Activated CD8-positive, alpha-beta T cell treated with anti-CD3 and anti-CD28 coated beads, Interleukin-2, amount 10 ng/mL, durations not matched to agents 7 days and 5 days (primary cell): Measurements from ENCODE around the gene TMEM50A. TPM values are rescaled to one million over a fixed set of nuclear protein-coding genes. Genes with fewer than 3 reads are reported as not detected.
"Not testable (repeated sequence)": the region's sequence is repeated elsewhere in the genome, so short reads cannot be mapped to it uniquely, and the experiment has no call there.

Source experiments
- ATAC-seq: fragments of 150-1000 bp; cut with Tn5 transposase; one replicate; pipeline ENCODE4 v1.10.0; 2021; ENCODE audit warnings: moderate library complexity
- CTCF ChIA-PET: fragments of 350-600 bp; sonication (Branson Sonifier 250); formaldehyde crosslinking; loops from one replicate; lab custom pipeline; 2021; ENCODE audit warnings: antibody characterized with exemption; lab: Charles Lee
- POLR2A ChIA-PET: fragments of 350-600 bp; sonication (Branson Sonifier 250); formaldehyde crosslinking; loops from one replicate; lab custom pipeline; 2021; ENCODE audit warnings: antibody characterized with exemption; lab: Charles Lee
- DNase-seq: peaks from one replicate; pipeline ENCODE4 v3.0.0-alpha.2; 2020
- H3K27ac Mint-ChIP-seq: one replicate; pipeline ENCODE4 v1.8.0; 2021; ENCODE audit warnings: mild to moderate bottlenecking, mixed read lengths
- H3K27me3 Mint-ChIP-seq: one replicate; pipeline ENCODE4 v1.8.0; 2021; ENCODE audit warnings: low read depth, mixed read lengths
- H3K36me3 Mint-ChIP-seq: one replicate; pipeline ENCODE4 v1.8.0; 2021; ENCODE audit warnings: low read depth, mixed read lengths
- H3K4me1 Mint-ChIP-seq: one replicate; pipeline ENCODE4 v1.8.0; 2021; ENCODE audit warnings: low read depth, mixed read lengths
- H3K4me3 Mint-ChIP-seq: one replicate; pipeline ENCODE4 v1.8.0; 2021; ENCODE audit warnings: mild to moderate bottlenecking, mixed read lengths
- H3K9me3 Mint-ChIP-seq: one replicate; pipeline ENCODE4 v1.8.0; 2022; ENCODE audit warnings: mixed read lengths; ENCODE audit not compliant: insufficient read depth
- total RNA-seq, 2 experiments: library from RNA; stranded (reverse); gene quantifications; one replicate each; pipeline ENCODE4 v1.2.3, GENCODE V29; 2021

The TMEM50A gene
- total RNA-seq, 2 experiments from 2014 or later, result 117 to 127 TPM

DNA sequence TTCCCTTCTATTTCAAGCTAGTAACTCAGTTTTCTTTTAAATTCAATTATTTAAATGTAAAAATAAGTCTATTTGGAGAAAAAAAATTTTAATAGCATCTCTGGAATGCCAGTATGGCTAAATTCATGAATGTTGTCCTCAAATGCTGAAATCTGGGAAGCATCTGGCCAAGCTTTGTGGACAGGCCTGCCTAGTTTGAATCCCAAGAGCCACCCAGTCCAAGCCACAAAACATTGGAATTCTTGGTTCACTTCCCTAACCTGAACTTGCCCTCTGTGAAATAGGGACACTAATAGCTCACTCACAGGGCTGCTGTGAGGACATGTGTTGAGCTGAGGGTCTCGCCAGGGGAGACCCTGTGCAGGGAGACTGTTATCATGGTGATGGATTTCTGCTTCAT lies 28.6 kb upstream of the TMEM50A start:
- H3K4me3 Mint-ChIP-seq, H3K27me3 Mint-ChIP-seq, ATAC-seq, H3K9me3 Mint-ChIP-seq, H3K27ac Mint-ChIP-seq, DNase-seq, CTCF ChIA-PET, H3K4me1 Mint-ChIP-seq, POLR2A ChIA-PET: not testable (repeated sequence)
- H3K36me3 Mint-ChIP-seq, result peaks cover 28% of the 10 kb centered on the region

DNA sequence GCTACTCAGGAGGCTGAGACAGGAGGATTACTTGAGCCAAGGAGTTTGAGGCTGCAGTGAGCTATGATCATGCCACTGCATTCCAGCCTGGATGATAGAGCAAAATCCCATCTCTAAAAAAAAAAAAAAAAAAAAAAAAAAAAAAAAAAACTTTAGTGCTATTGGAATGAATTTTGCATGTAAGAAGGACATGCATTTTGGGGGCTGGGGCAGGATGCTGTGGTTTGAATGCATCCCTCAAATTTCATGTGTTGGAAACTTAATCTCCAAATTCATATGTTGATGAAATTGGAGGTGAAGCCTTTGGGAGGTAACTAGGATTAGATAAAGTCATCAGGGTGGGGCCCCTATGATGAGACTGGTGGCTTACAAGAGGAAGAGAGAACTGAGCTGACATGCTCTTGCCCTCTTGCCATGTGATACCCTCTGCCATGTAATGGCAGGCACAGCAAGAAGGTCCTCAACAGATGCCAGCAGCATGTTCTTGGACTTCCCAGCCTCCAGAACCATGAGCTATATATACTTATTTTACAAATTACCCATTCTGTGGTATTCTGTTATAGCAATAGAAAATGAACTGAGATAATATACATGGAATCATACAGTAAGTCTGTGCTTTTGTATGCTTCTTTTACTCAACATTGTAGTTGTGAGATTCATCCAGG lies 25.2 kb upstream of the TMEM50A start:
- POLR2A ChIA-PET, H3K27me3 Mint-ChIP-seq, CTCF ChIA-PET, H3K9me3 Mint-ChIP-seq, H3K27ac Mint-ChIP-seq, ATAC-seq, DNase-seq, H3K4me3 Mint-ChIP-seq, H3K4me1 Mint-ChIP-seq: not testable (repeated sequence)
- peaks cover 25% of the 10 kb centered on the region for H3K36me3 Mint-ChIP-seq

DNA sequence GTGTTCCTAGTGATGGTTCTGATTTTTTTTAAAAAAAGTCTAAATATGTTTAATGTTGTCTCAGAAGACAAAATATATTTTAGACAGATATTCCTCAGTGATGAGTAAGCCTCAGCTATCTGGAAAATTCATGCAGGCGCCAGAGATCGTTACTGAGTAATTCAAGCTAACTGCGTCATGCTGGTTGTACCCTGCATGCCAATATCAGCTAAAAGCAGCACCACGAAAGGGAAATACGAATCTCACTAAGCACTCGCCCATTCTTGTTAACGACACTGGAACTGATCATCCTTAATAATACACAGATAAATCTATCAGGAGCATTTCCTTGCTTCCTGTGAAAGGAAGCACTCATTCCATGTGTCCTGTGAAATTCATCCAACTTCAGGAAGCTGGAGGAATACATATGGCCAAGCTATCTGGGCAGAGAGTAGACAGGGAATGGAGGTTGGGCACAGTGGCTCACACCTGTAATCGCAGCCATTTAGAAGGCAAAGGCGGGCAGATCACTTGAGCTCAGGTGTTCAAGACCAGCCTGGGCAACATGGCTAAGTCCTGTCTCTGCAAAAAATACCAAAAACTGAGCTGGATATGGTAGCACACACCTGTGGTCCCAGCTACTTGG lies 17.7 kb upstream of the TMEM50A start:
- H3K27ac Mint-ChIP-seq, POLR2A ChIA-PET, DNase-seq, H3K9me3 Mint-ChIP-seq, CTCF ChIA-PET, H3K36me3 Mint-ChIP-seq, H3K4me3 Mint-ChIP-seq, ATAC-seq, H3K27me3 Mint-ChIP-seq, H3K4me1 Mint-ChIP-seq: not testable (repeated sequence)

DNA sequence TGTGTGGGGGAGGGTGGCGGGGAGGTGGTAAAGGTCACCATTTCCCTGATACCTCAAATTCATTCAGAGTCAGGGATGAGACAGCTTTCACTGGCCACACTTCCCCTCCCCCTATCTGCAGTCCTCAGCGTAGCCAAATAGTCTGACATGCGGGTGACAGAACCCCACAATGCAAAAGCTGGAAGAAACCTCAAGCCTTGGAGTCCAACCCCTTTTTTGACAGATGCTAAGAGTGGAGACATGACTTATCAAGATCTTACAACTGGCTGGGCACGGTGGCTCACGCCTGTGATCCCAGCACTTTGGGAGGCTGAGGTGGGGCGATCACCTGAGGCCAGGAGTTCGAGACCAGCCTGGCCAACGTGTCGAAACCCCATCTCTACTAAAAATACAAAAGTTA lies 16.0 kb upstream of the TMEM50A start:
- H3K4me1 Mint-ChIP-seq, POLR2A ChIA-PET, H3K27ac Mint-ChIP-seq, DNase-seq, H3K4me3 Mint-ChIP-seq, CTCF ChIA-PET, H3K27me3 Mint-ChIP-seq, ATAC-seq, H3K9me3 Mint-ChIP-seq, H3K36me3 Mint-ChIP-seq: not testable (repeated sequence)

DNA sequence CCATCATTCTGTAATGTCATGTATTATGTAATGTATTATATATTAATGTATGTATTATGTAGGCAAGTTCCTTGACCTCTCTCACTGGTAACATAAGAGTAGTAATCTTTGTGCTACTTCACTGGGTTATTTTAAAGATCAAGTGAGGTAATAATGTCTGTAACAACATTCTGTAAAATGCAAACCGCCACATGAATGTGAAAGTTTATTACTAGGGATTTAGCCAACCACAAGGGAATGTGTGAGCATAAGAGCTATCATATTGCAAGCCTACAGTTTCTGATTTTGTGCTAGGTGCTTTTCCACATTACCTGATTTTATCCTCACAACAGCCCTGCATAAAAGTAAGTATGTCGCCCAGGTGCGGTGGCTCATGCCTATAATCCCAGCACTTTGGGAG lies 13.7 kb upstream of the TMEM50A start:
- DNase-seq, POLR2A ChIA-PET, H3K4me1 Mint-ChIP-seq, H3K36me3 Mint-ChIP-seq, H3K4me3 Mint-ChIP-seq, H3K9me3 Mint-ChIP-seq, ATAC-seq, H3K27me3 Mint-ChIP-seq, H3K27ac Mint-ChIP-seq, CTCF ChIA-PET: not testable (repeated sequence)

DNA sequence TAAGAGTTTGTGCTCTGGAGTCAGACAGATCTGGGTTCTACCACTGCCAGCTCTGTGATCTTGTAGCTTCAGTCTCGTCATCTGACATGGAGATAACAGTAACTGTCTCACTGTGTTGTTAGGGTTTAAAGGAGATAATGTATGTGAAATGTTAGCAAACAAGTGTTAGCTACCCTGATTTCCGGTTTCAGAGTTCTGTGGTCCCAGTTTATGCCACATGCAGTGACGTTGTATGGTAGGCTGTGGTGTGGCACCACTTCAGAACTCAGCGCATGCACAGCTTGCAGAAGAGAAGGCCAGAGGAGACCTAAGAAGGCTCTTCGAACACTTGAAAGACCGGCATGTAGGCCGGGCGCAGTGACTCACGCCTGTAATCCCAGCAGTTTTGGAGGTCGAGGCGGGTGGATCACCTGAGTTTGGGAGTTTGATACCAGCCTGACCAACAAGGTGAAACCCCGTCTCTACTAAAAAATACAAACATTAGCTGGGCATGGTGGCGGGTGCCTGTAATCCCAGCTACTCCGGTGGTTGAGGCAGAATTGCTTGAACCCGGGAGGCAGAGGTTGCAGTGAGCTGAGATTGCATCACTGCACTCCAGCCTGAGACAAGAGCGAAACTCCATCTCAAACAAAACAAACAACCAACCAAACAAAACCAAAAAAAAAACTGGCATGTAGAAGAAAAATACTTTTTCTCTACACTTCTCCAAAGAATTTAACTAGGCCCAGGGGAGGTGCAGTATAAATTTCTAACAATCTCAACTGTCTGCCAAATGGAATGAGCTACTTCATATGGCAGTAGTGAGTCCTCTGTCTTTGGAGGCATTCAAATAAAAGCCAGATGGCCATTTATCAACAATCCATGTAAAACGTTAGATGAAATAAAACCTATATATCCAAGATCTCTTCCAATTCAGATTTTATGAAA lies 10.0 kb upstream of the TMEM50A start:
- POLR2A ChIA-PET, H3K27me3 Mint-ChIP-seq, DNase-seq, CTCF ChIA-PET, H3K9me3 Mint-ChIP-seq, H3K4me3 Mint-ChIP-seq, H3K36me3 Mint-ChIP-seq, H3K27ac Mint-ChIP-seq: not testable (repeated sequence)
- peak; percentile 73 for ATAC-seq
- H3K4me1 Mint-ChIP-seq, result peaks cover 26% of the 10 kb centered on the region

DNA sequence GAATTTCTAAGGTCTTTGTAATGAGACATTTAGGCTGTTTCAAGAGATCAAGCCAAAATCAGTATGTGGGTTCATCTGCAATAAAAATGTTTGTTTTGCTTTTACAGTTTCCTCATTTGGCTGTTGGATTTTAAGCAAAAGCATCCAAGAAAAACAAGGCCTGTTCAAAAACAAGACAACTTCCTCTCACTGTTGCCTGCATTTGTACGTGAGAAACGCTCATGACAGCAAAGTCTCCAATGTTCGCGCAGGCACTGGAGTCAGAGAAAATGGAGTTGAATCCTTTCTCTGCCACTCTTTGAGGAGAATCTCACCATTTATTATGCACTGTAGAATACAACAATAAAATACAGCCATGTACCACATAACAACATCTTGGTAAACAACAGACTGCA lies 9.3 kb upstream of the TMEM50A start:
- ATAC-seq, H3K9me3 Mint-ChIP-seq, H3K27me3 Mint-ChIP-seq, DNase-seq, H3K4me3 Mint-ChIP-seq, H3K27ac Mint-ChIP-seq, CTCF ChIA-PET, POLR2A ChIA-PET: not testable (repeated sequence)
- Mint-ChIP-seq H3K36me3 (peaks cover 10% of the 10 kb centered on the region), H3K4me1 (peaks cover 29% of the 10 kb centered on the region)

DNA sequence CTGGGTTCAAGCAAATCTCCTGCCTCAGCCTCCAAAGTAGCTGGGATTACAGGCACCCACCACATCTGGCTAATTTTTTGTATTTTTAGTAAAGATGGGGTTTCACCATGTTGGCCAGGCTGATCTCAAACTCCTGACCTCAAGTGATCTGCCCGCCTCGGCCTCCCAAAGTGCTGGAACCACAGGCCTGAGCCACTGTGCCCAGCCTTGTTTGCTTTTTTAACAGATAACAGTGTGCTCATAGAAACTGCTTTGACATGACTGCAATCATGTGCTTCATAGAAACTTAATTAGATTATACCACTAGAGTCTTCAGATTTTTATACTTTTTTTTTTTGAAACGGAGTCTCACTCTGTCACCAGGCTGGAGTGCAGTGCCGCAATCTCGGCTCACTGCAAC lies 8.8 kb upstream of the TMEM50A start:
- not testable (repeated sequence) for H3K9me3 Mint-ChIP-seq, ATAC-seq, H3K4me3 Mint-ChIP-seq, H3K27me3 Mint-ChIP-seq, DNase-seq, H3K27ac Mint-ChIP-seq
- H3K4me1 Mint-ChIP-seq, result peaks cover 29% of the 10 kb centered on the region
- H3K36me3 Mint-ChIP-seq, result peaks cover 10% of the 10 kb centered on the region
- ChIA-PET CTCF (interaction anchor here (1.3 kb wide), 2 partner anchors 89 to 162 kb away, joined by 3 to 5 read pairs; no protein-coding TSS in a partner anchor), POLR2A (interaction anchor here (0.5 kb wide), 1 partner anchor 82 kb away, joined by 3 read pairs; the partner anchor contains the start of gene RSRP1)

DNA sequence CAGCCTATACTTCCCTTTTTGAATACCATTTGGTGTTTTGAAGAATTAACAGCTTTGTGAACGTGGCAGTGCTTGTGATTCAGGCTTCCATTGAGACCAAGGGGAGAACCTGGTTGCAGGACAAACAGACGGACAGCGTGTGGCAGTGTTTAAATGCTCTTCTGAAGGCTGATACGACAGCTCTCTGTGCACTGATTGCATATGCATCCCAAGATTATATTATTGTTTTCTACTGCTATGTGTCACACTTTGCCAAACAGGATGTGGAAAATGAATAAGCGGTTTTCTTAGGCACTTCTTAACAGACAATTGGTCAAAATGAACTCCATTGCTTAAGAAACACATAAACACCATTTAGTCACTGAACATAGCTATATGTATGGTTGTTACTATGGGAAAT lies 8.2 kb upstream of the TMEM50A start:
- POLR2A ChIA-PET, result interaction anchor here (0.5 kb wide), 1 partner anchor 83 kb away, joined by 3 read pairs; the partner anchor contains the start of gene RSRP1
- CTCF ChIA-PET, result interaction anchor here (1.2 to 1.3 kb wide), 3 partner anchors 90 to 195 kb away, joined by 3 to 5 read pairs (median 3); no protein-coding TSS in a partner anchor
- Mint-ChIP-seq H3K36me3 (peaks cover 13% of the 10 kb centered on the region), H3K27ac (peak overlapping the region; percentile 74), H3K4me1 (peaks cover 32% of the 10 kb centered on the region)
- DNase-seq, result peak; percentile 37
- not testable (repeated sequence) for H3K27me3 Mint-ChIP-seq, H3K9me3 Mint-ChIP-seq, H3K4me3 Mint-ChIP-seq
- peak; percentile 74 for ATAC-seq

DNA sequence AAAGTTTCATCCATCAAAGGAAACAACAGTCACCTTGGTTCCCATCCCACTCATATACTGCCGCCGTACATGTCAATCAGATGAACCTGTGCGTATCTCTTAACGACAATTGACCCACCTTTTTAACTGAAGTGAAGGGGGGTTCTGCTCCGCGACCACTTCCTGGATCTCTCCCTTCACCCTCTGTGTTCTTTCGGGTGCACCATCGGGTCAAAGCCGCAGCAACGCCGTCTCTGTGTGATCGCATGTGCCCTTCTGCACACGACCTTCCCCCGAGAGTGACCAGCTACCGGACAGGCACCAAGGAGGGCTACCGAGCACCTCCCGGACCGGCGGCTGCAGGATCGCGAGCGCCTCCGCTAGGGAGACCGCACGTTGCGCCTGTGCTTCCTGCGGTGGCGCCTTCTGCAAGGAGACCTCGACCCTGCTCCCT lies 1.2 kb upstream of the TMEM50A start:
- H3K9me3 Mint-ChIP-seq, POLR2A ChIA-PET, H3K27me3 Mint-ChIP-seq, CTCF ChIA-PET: not testable (repeated sequence)
- peak overlapping the region; percentile 79 for H3K27ac Mint-ChIP-seq
- DNase-seq (peak; percentile 67), ATAC-seq (peak; percentile 23)
- H3K36me3 Mint-ChIP-seq, result peaks cover 25% of the 10 kb centered on the region
- H3K4me3 Mint-ChIP-seq, result peak overlapping the region; percentile 81
- H3K4me1 Mint-ChIP-seq, result peaks cover 32% of the 10 kb centered on the region

DNA sequence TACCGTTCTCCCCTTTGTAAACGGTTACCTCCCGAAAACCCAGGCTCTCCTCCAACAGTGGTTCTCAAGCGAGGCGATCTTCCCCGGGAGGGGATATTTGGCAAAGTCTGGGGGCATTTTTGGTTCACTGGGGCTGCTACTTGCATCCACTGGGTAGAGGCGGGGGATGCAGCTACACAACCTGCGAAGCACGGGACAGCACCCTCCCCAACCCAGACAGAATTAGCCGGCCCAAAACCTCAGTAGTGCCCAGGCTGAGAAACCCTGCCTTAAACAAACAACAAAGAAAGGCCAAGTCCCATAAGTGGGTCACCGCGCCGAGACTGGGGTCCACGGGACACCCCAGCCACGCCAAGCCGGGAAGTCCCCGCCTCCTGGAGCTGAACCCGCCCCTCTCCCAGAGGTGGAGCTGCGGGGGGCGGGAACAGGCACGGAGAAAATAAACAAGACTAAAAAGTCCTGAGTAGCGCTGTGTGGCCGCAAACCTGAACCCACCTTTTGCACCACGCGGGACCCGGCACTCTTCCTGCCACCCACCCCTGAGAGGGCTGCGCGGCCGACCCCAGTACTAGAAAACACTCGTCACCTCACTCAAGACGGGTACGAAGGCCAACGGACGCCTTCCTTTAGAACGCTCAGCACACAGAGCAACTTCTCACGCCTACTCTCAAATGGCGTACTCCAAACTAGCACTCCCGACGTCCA lies 499 bp upstream of the TMEM50A start:
- H3K4me3 Mint-ChIP-seq, result peak overlapping the region; percentile 94
- CTCF ChIA-PET, H3K9me3 Mint-ChIP-seq, POLR2A ChIA-PET, H3K27me3 Mint-ChIP-seq: not testable (repeated sequence)
- ATAC-seq, result peak; percentile 63
- DNase-seq, result peak; percentile 37
- H3K36me3 Mint-ChIP-seq, result peaks cover 22% of the 10 kb centered on the region
- H3K27ac Mint-ChIP-seq, result peak overlapping the region; percentile 96
- peaks cover 29% of the 10 kb centered on the region for H3K4me1 Mint-ChIP-seq
